ENCODE data around the gene PEX6.
"Not testable (repeated sequence)": the region's sequence is repeated elsewhere in the genome, so short reads cannot be mapped to it uniquely, and the experiment has no call there.

PEX6 gene

DNA sequence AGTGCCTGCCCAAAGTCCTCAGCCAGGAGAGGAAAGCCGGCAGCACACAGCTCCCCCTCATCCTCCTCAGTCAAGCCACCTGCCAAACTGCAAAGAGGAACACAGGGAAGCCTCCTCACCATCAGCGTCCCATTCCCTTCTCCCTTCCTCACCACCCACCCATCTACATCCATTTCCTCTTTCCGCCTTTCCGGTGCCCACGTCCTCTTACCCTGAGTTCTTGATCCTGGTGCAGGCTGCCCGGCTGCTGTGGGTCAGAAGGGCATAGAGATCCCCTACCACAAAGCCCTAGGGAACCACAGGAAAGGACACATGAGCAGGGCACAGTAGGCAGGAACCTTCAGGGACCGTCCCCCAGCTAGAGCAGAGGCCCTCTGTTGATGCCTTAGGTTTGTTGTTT, 12.4 kb downstream of the PEX6 start:
- no peak for DNase-seq (ENCODE audit: low read depth in 1 of 2, low spot score in 1 of 2)

DNA sequence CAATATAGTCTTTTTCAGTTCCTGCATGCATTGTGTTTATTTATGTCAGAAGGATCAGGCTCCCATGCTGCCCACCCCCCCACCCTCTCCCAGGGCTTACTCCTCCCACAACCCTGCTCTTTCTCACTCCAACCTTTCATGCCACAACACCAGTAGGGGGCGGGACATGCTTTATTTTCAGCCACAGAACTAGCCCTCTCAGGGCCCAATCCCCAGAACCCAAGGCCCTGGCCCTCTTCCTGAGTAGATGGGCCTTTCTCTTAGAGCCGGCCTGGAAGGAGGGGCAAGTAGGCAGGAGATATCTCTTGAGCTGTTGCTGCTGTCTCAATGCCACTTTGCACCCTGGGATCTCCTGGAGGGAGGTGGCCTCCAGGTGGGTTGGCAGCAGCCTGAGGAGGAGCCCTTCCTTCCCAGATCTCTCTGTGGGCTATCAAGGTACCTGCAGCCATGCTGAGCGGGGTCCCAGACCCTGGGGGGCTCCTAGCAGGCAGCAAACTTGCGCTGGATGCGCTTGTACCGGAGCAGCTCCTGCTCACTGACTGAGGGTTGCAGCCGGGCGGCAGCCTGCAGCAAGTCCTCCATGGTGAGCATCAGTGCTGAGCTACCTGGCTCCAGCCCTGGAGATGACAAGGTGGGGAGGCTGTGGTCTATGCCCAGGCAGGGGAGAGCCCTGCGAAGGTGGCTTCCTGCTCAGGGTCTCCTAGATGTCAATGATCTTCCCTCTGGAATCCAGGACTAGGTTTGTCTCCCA, 15.0 kb downstream of the PEX6 start:
- no peak for DNase-seq (ENCODE audit: low read depth in 1 of 2, low spot score in 1 of 2)

GRCh38 chr6:42963179-42963854, 15.7 kb downstream of the PEX6 start:
- DNase-seq (ENCODE audit: low read depth in 1 of 2, low spot score in 1 of 2) = no peak

- no peak for DNase-seq (ENCODE audit: low read depth in 1 of 2, low spot score in 1 of 2)
Observed at GRCh38 chr6:42962502-42963178, 16.3 kb downstream of the PEX6 start.

DNA sequence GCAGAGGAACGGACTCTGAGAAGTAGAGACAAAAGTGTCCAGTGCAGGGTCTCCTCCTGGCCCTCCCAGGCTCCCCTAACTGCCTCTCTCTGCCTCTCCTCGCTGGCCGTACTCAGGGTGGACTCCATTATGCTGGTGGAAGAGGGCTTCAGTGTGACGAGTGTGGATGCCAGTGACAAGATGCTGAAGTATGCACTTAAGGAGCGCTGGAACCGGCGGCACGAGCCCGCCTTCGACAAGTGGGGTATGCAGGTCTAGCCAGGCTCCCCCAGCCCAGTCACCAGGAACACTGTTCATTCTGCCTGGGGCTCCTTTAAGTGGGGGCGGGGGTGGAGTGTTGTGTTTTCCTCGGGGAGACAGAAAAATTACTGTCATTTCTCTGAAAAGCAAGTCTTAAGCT, 16.9 kb downstream of the PEX6 start:
- DNase-seq (ENCODE audit: low read depth in 1 of 2, low spot score in 1 of 2) = no peak

DNA sequence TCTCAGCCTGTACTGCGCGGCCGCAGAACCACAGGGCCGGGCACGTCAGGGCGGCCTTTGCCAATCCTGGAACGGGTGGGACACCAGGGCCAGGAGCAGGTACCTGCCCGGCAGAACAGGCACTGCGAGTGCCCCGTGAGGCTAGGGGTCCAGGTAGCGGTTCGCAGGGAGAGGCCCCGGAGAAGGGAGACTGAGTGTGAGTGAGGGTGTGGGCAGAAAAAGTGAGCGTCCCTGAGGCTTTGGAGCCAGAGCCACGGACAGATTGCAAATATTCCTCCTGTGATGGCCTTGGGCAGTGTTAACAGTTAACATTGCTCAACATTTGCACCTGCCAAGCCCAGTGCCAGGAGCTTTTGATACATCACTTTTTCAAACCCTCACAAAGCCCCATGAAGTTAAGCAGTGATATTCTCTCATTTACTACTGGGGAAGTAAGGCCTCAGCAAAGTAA, 17.9 kb downstream of the PEX6 start:
- no peak for DNase-seq (ENCODE audit: low read depth in 1 of 2, low spot score in 1 of 2)

DNA sequence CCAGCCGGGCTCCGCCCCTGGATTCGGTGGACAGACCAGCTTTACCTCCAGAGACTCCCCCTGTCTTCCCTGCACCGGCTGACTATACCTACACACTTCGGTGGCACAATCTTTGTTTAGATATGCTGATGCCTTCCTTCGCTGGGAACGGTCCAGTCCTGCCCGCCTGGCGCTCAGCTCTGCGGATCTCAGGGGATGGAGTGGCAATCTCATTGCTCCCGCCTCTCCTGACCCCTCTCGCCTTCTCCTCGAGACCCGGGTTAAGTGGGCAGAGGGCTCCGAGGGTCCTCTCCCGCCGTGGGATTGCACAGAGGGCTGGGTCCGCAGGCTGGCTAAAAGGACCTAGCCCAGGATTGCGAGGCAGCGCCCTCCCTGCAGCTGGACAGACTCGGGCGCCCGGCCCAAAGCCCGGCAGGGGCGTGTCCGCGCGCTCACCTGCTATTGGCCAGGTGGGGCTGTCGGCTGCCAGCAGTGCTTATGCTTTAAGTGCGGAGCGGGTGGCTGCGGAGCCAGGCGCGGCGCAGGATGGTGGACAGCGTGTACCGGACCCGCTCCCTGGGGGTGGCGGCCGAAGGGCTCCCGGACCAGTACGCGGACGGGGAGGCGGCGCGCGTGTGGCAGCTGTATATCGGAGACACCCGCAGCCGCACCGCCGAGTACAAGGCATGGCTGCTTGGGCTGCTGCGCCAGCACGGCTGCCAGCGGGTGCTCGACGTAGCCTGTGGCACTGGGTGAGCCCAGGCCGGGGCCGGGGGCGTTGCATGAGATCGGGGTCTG, 18.6 kb downstream of the PEX6 start, which contains the start of gene GNMT:
Gene GNMT (plus strand): TSS at position 512 of the 777 bp plus-strand sequence. CDS start 14 bp downstream, at position 526.
- no peak for DNase-seq (ENCODE audit: low read depth in 1 of 2, low spot score in 1 of 2)

GRCh38 chr6:42959917-42960242, 19.1 kb downstream of the PEX6 start:
- DNase-seq (ENCODE audit: low read depth in 1 of 2, low spot score in 1 of 2) = no peak

GRCh38 chr6:42958125-42958524, 20.9 kb downstream of the PEX6 start:
- DNase-seq (ENCODE audit: low read depth in 1 of 2, low spot score in 1 of 2) = no peak

- not testable (repeated sequence) for DNase-seq (ENCODE audit: low read depth in 1 of 2, low spot score in 1 of 2)
Observed at GRCh38 chr6:42954405-42954804, 24.6 kb downstream of the PEX6 start.

DNA sequence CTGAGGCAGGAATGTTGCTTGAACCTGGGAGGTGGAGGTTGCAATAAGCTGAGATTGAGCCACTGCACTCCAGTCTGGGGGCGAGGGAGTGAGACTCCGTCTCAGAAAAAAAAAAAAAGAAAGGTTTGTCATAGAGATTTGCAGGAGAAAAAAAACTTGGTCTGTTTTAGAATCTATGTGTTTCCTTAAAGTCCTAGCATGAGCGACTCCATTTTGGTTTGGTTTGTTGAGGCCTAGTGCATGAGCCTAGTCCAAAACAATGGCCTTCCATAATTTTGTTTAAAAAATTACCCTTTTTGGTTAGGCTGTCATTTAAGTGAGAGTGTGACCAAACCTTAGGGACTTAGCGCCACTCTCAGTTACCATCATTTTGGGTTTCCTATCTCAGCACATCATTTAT, 26.6 kb downstream of the PEX6 start:
- DNase-seq (ENCODE audit: low read depth in 1 of 2, low spot score in 1 of 2) = no peak

DNA sequence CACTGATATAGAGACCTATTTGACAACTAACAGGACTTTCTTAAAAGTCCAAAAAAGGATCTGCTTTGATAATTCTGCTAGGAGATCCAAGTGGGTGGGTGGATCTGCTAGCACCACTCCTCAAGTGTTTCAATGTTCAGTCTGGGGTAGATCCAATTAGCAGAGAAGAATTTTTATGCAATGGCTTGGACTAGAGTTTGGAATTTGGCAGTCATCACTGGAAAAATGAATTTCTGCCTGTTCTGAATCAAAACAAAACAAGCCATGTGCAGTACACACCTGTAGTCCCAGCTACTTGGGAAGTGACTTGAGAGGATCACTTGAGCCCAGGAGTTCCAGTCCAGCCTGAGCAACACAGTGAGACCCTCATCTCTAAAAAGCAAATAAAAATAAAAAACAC, 31.0 kb downstream of the PEX6 start:
- no peak for DNase-seq (ENCODE audit: low read depth in 1 of 2, low spot score in 1 of 2)

DNA sequence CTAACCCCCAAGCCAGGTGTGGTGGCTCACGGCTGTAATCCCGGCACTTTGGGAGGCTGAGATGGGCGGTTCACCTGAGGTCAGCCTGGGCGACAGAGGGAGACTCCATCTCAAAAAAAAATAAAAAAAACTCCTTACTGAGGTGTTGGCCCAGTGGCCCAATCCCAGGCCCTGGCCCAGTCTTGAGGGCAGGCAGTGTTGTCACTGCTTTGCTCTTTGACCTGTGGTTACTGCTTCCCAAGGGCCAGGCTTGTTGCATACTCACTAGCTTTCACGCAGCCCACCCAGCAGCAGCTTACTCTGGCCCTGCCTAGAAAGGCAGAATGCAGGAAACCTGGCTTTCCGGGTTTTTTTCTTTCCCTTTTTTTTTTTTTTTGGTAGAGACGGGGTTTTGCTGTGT, 36.5 kb downstream of the PEX6 start:
- no peak for DNase-seq (ENCODE audit: low read depth in 1 of 2, low spot score in 1 of 2)

DNA sequence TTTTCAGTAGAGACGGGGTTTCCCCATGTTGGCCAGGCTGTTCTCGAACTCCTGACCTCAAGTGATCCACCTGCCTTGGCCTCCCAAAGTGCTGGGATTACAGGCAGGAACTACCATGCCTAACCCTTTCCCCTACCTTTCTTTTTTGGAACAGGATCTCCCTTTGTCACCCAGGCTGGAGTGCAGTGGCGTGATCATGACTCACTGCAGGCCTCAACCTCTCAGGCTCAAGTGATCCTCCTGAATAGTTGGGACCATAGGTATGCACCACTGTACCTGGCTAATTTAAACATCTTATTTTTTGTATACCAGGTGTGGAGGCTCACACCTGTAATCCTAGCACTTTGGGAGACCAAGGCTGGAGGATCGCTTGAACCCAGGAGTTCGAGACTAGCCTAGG, 37.6 kb downstream of the PEX6 start:
- not testable (repeated sequence) for DNase-seq (ENCODE audit: low read depth in 1 of 2, low spot score in 1 of 2)

DNA sequence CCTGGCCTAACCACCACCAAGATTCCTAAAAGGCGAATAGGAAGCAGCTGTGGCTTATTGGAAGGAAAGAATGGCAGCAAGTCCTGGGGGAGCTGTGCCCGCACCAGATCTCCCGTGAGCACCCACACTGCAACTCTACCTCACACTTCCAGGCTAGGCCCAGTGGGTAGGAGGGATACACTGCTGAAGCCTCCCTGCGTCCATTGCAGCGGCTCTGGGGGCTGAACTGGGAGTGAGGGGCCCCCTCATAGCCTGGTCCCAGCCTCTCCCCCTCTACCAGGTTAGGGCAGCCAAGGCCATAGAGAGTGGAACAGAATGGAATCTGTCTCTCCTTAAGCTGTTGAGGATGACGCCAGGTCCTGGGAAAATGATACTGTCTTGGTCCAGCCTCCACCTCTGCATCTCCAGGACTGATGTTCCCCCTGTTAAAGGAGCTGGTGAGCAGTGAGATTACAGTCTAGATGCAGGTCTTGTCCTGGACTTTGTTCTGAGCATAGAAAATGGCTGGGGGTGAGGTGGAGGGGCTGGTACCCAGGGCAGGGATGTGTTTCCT, 38.4 kb downstream of the PEX6 start:
- no peak for DNase-seq (ENCODE audit: low read depth in 1 of 2, low spot score in 1 of 2)

DNA sequence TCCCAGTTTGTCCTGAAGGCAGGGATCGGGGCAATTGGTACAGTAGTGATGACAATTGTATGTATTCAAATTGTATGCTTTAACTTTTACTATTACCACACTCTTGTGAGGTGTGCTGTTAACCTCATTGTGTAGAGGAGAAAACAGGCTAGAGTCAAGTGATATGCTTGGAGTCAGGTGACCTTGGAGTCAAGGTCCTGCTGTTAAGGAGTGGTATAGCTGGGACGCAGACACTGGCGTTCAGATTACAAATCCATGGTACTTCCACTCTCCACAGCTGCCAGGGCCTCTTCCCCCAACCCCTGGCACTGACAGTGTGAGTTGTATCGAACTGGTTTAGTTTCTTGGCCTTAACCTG, 39.2 kb downstream of the PEX6 start:
- DNase-seq (ENCODE audit: low read depth in 1 of 2, low spot score in 1 of 2) = no peak

DNA sequence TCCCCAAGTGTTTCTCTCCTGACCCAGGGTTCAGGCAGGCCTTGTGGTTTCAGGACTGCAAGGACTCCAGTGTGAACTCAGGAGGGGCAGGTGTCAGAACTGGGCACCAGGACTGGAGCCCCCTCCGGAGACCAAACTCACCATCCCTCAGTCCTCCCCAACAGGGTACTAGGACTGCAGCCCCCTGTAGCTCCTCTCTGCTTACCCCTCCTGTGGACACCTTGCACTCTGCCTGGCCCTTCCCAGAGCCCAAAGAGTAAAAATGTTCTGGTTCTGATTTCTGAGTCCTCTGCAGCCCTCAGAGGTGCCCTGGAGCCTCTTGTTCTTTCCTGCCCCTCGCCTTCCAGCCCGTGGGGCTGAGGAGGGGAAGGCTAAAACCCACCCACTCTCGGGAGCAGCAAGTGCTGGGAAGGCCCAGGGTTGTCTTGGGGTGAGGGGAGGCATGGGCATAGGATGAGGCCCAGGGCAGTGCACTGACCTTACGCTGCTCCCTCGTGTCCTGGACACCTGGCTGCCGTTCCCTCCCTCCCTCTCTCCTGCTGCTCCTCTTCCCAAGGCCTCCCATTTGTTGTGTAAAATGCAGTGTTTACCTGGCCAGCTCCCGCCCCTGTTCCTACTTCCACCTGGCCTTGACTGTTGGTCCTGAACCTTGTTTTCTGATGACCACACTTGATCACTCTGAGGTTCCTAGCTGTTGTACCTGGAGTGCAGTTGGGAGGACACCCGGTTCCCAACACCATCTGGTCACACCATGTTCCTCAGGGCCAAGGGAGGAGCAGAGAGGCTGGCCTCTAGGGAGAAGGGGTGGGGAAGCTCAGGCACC, 39.8 kb downstream of the PEX6 start:
- no peak for DNase-seq (ENCODE audit: low read depth in 1 of 2, low spot score in 1 of 2)

DNA sequence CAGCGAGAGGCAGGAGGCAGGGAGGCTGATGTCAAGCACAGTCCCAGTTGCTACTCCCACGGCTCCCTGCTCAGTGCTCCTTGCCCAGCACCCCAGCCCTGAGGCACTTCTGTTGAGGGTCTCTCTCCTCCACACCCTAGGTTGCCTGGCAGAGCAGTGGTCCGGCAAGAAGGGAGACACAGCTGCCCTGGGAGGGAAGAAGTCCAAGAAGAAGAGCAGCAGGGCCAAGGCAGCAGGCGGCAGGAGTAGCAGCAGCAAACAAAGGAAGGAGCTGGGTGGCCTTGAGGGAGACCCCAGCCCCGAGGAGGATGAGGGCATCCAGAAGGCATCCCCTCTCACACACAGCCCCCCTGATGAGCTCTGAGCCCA, 40.6 kb downstream of the PEX6 start:
- DNase-seq (ENCODE audit: low read depth in 1 of 2, low spot score in 1 of 2) = no peak

GRCh38 chr6:42937548-42938427, 41.2 kb downstream of the PEX6 start:
- DNase-seq (ENCODE audit: low read depth in 1 of 2, low spot score in 1 of 2) = no peak

Measured in stimulated activated CD4-positive, alpha-beta T cell treated with anti-CD3 and anti-CD28 coated beads, Interleukin-15, amount 100 ng/mL, for 1 hour (primary cell).